ENCODE measurements around the gene FABP2. TPM values are rescaled to one million over a fixed set of nuclear protein-coding genes. Genes with fewer than 3 reads are reported as not detected.

Gene FABP2
- total and polyA plus RNA-seq, 2 of the 8 experiments (the other 6 are each of a cell fraction or from before 2014, with no cell fraction given) = not detected

DNA sequence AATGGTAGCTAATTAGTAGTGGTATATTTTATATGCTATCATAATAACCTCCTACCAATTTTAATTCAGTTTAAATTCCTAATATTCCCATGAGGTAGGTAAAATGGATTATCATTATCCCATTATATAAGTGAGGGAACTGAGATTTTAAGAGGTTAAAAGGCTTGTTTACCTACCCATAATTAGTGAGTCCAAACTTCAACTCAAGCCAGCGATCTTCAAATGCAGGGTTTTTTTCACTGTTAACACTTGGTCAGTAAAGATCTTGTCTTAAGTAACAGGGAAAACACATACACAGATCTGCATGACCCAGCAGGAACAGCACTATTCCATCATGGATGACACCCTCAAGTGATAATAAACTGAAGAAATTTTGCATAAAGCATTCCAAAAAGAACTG, 31.3 kb downstream of the FABP2 start:
- H3K56ac ChIP-seq (replicated peaks; ENCODE audit: insufficient read length, low read depth, low read length) = no peak overlapping the region
- ChIA-PET CTCF (ENCODE audit: partially characterized antibody) (interaction anchor here (1.0 kb wide), 2 partner anchors 8 to 309 kb away, joined by 4 to 5 read pairs; no protein-coding TSS in a partner anchor), POLR2A (ENCODE audit: partially characterized antibody) (interaction anchor here (1.5 kb wide), 1 partner anchor 78 kb away, joined by 3 read pairs; the partner anchor contains the start of gene USP53)
- no peak overlapping the region for H3K9ac ChIP-seq (replicated peaks in 1 of 4; ENCODE audit: extremely low read depth in 1 of 4, low read depth in 3 of 4, low read length in 3 of 4)
- no peak overlapping the region for H3K4me3 ChIP-seq (ENCODE audit: extremely low read depth in 1 of 4, insufficient read depth in 2 of 4, low read depth in 3 of 4, low read length in 4 of 4)
- FAIRE-seq (no peak), DNase-seq (ENCODE audit: low read depth in 1 of 2, low spot score in 2 of 2) (no peak)
- no peaks in the 10 kb centered on the region for H3K9me3 ChIP-seq (ENCODE audit: insufficient read depth in 2 of 2, low read depth in 1 of 2, low read length in 1 of 2)
- no peak overlapping the region for H4K8ac ChIP-seq (ENCODE audit: extremely low read depth, insufficient read depth, low read length)
- no peak overlapping the region for H3K4ac ChIP-seq (replicated peaks; ENCODE audit: insufficient read length, low read depth, low read length)
- H3K36me3 ChIP-seq (ENCODE audit: control insufficient read depth in 2 of 4, insufficient read depth in 4 of 4, low read length in 3 of 4) = peaks cover 0 to 8% (median 1%) of the 10 kb centered on the region in 4 experiments; a peak in 4 of 8 replicates
- H2BK20ac ChIP-seq (ENCODE audit: low read length) = no peak overlapping the region
- no peak overlapping the region for H2BK120ac ChIP-seq (replicated peaks; ENCODE audit: low read depth, low read length)
- no peaks in the 10 kb centered on the region for H4K20me1 ChIP-seq (replicated peaks in 1 of 2; ENCODE audit: control insufficient read depth in 1 of 2, insufficient read depth in 2 of 2, low read length in 2 of 2)
- H2BK15ac ChIP-seq (ENCODE audit: low read length) = no peak overlapping the region
- no peak overlapping the region for H3K27ac ChIP-seq (ENCODE audit: low read depth, low read length)
- no peak overlapping the region for H2BK12ac ChIP-seq (ENCODE audit: low read depth, low read length)
- H2AK5ac ChIP-seq (ENCODE audit: low read depth, low read length) = no peak overlapping the region
- no peak overlapping the region for H3K14ac ChIP-seq (ENCODE audit: insufficient read length)
- H3K79me1 ChIP-seq (ENCODE audit: low read depth, low read length) = no peaks in the 10 kb centered on the region
- no peaks in the 10 kb centered on the region for H3K23me2 ChIP-seq (ENCODE audit: low read depth, low read length)
- no peak overlapping the region for H3K23ac ChIP-seq (ENCODE audit: insufficient read length)
- H3K18ac ChIP-seq (ENCODE audit: extremely low read depth, low read length) = no peak overlapping the region
- H4K91ac ChIP-seq (replicated peaks; ENCODE audit: insufficient read length, low read length) = no peak overlapping the region
- no peak overlapping the region for H4K5ac ChIP-seq (ENCODE audit: insufficient read length, low read depth, low read length)
- no peak overlapping the region for H2BK5ac ChIP-seq (ENCODE audit: low read depth, low read length)
- H3K79me2 ChIP-seq (ENCODE audit: control insufficient read depth in 1 of 2, insufficient read depth in 2 of 2, low read length in 2 of 2) = no peaks in the 10 kb centered on the region
- no peaks in the 10 kb centered on the region for H3K4me1 ChIP-seq (replicated peaks in 1 of 4; ENCODE audit: control insufficient read depth in 3 of 4, insufficient read depth in 4 of 4, low read length in 3 of 4)
- H3K4me2 ChIP-seq (ENCODE audit: insufficient read depth in 1 of 2, low read depth in 2 of 2, low read length in 2 of 2) = no peak overlapping the region
- H3K27me3 ChIP-seq (replicated peaks in 1 of 4; ENCODE audit: control insufficient read depth in 3 of 4, extremely low read depth in 1 of 4, insufficient read depth in 3 of 4, low read length in 3 of 4) = no peaks in the 10 kb centered on the region
- H2AFZ ChIP-seq (ENCODE audit: low read length) = no peak overlapping the region
- 87% methylated on average over 1 of the region's 1 CpG; no CpG with 5 or more reads in 1 of the 2 experiments for WGBS, 2 experiments (ENCODE audit: extremely low coverage in 1 of 2, insufficient coverage in 1 of 2, insufficient read length in 1 of 2, insufficient replicate concordance in 2 of 2, low coverage in 1 of 2, low lambda C conversion rate in 2 of 2, missing lambda C conversion rate in 1 of 2)
- TF ChIP-seq USF2 (IDR thresholded peaks at IDR 0.05; ENCODE audit: low read length) (no peak), CTBP2 (IDR thresholded peaks at IDR 0.05; ENCODE audit: borderline replicate concordance, insufficient read depth, insufficient read length, low read length) (no peak), RBBP5 (IDR thresholded peaks at IDR 0.05; ENCODE audit: borderline replicate concordance, low read depth, low read length) (no peak), KDM5A (IDR thresholded peaks at IDR 0.05; ENCODE audit: low read length) (no peak), SRF (IDR thresholded peaks at IDR 0.05; ENCODE audit: low read depth, low read length) (no peak), BRCA1 (IDR thresholded peaks at IDR 0.05; ENCODE audit: low read depth, low read length) (no peak), TCF12 (IDR thresholded peaks at IDR 0.05; ENCODE audit: low read depth, low read length) (no peak), ATF2 (IDR thresholded peaks at IDR 0.05; ENCODE audit: low read length) (no peak), FOSL1 (IDR thresholded peaks at IDR 0.05; ENCODE audit: insufficient read depth, low read depth, low read length) (no peak), TAF1 (IDR thresholded peaks at IDR 0.05; ENCODE audit: low read depth, low read length) (no peak), JUN (IDR thresholded peaks at IDR 0.05; ENCODE audit: low read depth, low read length) (no peak), BACH1 (IDR thresholded peaks at IDR 0.05; ENCODE audit: low read length) (no peak)

Measured in H1 (cell line).